MM.1S (cell line): ENCODE results near the gene IGF1R.

Experiments
- CTCF ChIP-seq: fragments of 300-600 bp; sonication (generic); IDR thresholded peaks from 2 replicates; pipeline ENCODE4 v1.5.1; 2016; ENCODE audit warnings: antibody characterized with exemption, low read length, mixed read lengths
- EZH2 ChIP-seq: fragments of 300-600 bp; sonication (generic); optimal IDR thresholded peaks from 2 replicates; pipeline ENCODE3; 2017; ENCODE audit warnings: low read depth, mild to moderate bottlenecking, antibody characterized with exemption, low read length, mixed read lengths
- EZH2phosphoT487 ChIP-seq: fragments of 300-600 bp; sonication (generic); IDR thresholded peaks from 2 replicates; pipeline ENCODE4 v1.6.1; 2018; ENCODE audit warnings: antibody characterized with exemption, low read length

- TF ChIP-seq EZH2 = no peak
- no peak for TF ChIP-seq CTCF
- TF ChIP-seq EZH2phosphoT487 = no peak
These were observed 239.6 kb downstream of the IGF1R start for GRCh38 chr15:98887976-98888375.
